Prostate gland (tissue), 2 donors: ENCODE data around the gene PALLD. TPM values are rescaled to one million over a fixed set of nuclear protein-coding genes. Genes with fewer than 3 reads are reported as not detected.

Experiments used
- DNase-seq: peaks from one replicate; pipeline ENCODE4 v3.0.0-alpha.2; 2019; ENCODE audit warnings: low spot score
- H3K27ac ChIP-seq, 2 donors: fragments of 200-600 bp; sonication (generic); 2 replicates each; pipeline ENCODE4 v1.5.1; 2017 to 2019
- H3K27me3 ChIP-seq: fragments of 200-600 bp; sonication (generic); replicated peaks from 2 replicates; pipeline ENCODE4 v1.5.1; 2019; ENCODE audit not compliant: insufficient read depth
- H3K36me3 ChIP-seq, 2 donors: fragments of 200-600 bp; sonication (generic); 1 replicate in 1 of 2; 2 replicates in 1 of 2; pipeline versions ENCODE4 v1.5.1 to v1.8.1; 2017 to 2019
- H3K4me1 ChIP-seq: fragments of 200-600 bp; sonication (generic); replicated peaks from 2 replicates; pipeline ENCODE4 v1.5.1; 2019
- H3K4me3 ChIP-seq, 2 donors: fragments of 200-600 bp; sonication (generic); 2 replicates each; pipeline ENCODE4 v1.5.1; 2017 to 2019
- H3K9me3 ChIP-seq: fragments of 200-600 bp; sonication (generic); 2 replicates; pipeline ENCODE4 v1.5.1; 2017
- CTCF ChIP-seq, 4 experiments: fragments of 200-600 bp in 2 of 4; fragments of 450-650 bp in 2 of 4; sonication (generic) in 2 of 4; IDR thresholded peaks; 1 replicate in 3 of 4; 2 replicates in 1 of 4; pipeline ENCODE4 v1.5.1; 2016 to 2019; ENCODE audit warnings: antibody characterized with exemption in 4 of 4, mild to moderate bottlenecking in 2 of 4, moderate library complexity in 2 of 4
- POLR2A ChIP-seq: fragments of 450-650 bp; IDR thresholded peaks from one replicate; pipeline ENCODE4 v1.6.1; 2016; ENCODE audit warnings: antibody characterized with exemption, mild to moderate bottlenecking
- POLR2AphosphoS5 ChIP-seq: sonication (generic); formaldehyde crosslinking; IDR thresholded peaks from one replicate; pipeline ENCODE4 v1.6.1; 2017; ENCODE audit warnings: antibody characterized with exemption
- WGBS: methylation state at CpG from one replicate; pipeline ENCODE4 v1.1.5; 2018; 5-methylcytosine and 5-hydroxymethylcytosine counted together
- intact Hi-C: fragments of 100-400 bp; cut with DNase I; formaldehyde crosslinking; loops from one replicate; pipeline ENCODE4 v1.14.2; 2022
- total RNA-seq, 2 donors: library from RNA; depleted of rRNA; stranded (reverse); fragments of >200 nt; gene quantifications; one replicate each; pipeline ENCODE4 v1.1.0, GENCODE V29; 2016

The PALLD gene
- total RNA-seq, 2 donors from 2014 or later: 252 TPM

DNA sequence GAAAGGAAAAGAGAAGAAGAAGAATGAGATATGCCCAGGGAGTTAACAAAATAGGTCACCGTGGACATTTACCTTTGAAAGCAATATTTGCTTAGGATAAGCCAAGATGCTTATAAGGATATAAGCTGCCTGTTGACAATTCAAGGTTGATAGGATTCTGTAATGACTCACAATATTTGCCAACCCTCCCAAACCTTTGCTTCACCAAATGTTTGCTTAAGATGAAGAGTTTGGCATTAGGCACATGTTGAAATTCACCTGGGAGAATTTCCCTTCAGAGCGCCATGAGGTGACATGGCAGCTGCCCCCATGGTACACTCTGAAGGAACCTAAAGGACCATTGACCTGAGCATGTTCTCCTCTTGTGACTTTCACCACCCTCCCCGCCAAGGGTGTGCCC is 4.6 kb downstream of the PALLD start:
- DNase-seq: no peak
- TF ChIP-seq POLR2AphosphoS5 (peak; percentile 39), POLR2A (no peak)
- Histone ChIP-seq H3K4me1 (no peaks in the 10 kb centered on the region), H3K27me3 (no peaks in the 10 kb centered on the region), H3K36me3 (no peaks in the 10 kb centered on the region), H3K9me3 (no peaks in the 10 kb centered on the region), H3K4me3 (no peak overlapping the region), H3K27ac (no peak overlapping the region)
- intact Hi-C loops: no loop called here
- whole genome bisulfite sequencing: 76% methylated on average over 3 of the region's 3 CpGs

- no peak overlapping the region for H3K27ac ChIP-seq
- H3K9me3 ChIP-seq: no peaks in the 10 kb centered on the region
- TF ChIP-seq CTCF (IDR thresholded peaks at IDR 0.05) (no peak), POLR2AphosphoS5 (no peak), POLR2A (no peak)
- H3K36me3 ChIP-seq: no peaks in the 10 kb centered on the region
- no peak overlapping the region for H3K4me3 ChIP-seq
- no peak for DNase-seq
- 64% methylated on average over 6 of the region's 6 CpGs for WGBS
- no peaks in the 10 kb centered on the region for H3K4me1 ChIP-seq
- H3K27me3 ChIP-seq: no peaks in the 10 kb centered on the region
- intact Hi-C loops: no loop called here
Observed at GRCh38 chr4:168502861-168503260, 6.0 kb downstream of the PALLD start.

DNA sequence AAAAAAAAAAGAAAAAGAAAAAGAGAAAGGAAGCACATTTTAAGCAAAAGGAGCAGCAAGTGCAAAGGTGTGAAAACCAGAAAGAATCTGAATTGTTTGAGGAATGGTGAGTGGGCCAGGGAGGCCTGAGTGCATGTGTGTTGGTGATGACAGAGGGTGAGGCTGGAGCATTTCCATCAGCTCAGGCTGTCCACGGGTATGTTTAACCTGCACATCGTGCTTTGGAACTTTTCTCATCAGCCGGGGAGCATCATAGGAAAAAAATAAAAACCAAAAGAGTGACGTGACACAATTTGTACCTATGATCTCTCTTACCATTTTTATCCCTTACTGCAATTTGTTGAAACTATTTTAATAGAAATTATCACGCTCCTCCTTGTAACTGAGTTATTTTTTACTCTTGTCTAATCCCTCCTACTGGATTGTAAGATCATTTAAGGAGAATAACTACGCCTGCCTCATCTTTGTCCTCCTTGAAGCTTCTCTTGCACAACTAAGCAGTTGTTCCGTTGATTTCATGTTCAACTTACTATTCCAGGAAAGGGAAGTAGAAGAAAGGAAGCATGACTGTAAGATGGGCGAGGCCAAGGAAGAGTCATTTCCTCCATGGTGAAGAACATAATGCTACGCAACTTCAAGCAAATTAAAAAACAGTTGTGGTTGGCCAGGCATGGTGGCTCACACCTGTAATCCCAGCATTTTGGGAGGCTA is 7.0 kb downstream of the PALLD start:
- H3K36me3 ChIP-seq: no peaks in the 10 kb centered on the region
- no peak overlapping the region for H3K4me3 ChIP-seq
- no peaks in the 10 kb centered on the region for H3K4me1 ChIP-seq
- H3K27me3 ChIP-seq: no peaks in the 10 kb centered on the region
- DNase-seq: no peak
- no peak overlapping the region for H3K27ac ChIP-seq
- intact Hi-C loops: no loop called here
- 89% methylated on average over 9 of the region's 9 CpGs for WGBS
- TF ChIP-seq POLR2A (no peak), POLR2AphosphoS5 (no peak), CTCF (IDR thresholded peaks at IDR 0.05) (no peak)
- no peaks in the 10 kb centered on the region for H3K9me3 ChIP-seq

DNA sequence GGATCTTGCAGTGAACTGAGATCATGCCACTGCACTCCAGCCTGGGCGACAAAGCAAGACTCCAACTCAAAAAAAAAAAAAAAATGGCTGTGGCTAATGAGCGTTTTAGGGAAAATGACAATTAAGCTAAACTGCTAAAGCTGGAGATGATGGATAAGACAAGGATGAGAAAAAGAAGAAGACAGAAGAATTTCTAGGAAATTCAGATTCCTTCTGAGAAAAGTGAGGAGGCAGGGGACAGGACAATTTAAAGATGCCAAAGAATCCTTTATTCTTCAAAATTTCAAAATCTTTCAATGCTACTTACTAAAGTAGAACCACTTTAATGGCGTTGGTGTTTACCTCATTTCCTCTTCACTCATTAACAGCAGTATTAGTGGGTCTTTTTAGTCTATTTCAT is 7.7 kb downstream of the PALLD start:
- H3K27me3 ChIP-seq: no peaks in the 10 kb centered on the region
- TF ChIP-seq POLR2A (no peak), CTCF (IDR thresholded peaks at IDR 0.05) (no peak), POLR2AphosphoS5 (no peak)
- H3K27ac ChIP-seq: no peak overlapping the region
- no peaks in the 10 kb centered on the region for H3K9me3 ChIP-seq
- no peaks in the 10 kb centered on the region for H3K4me1 ChIP-seq
- no peaks in the 10 kb centered on the region for H3K36me3 ChIP-seq
- WGBS: 85% methylated on average over 3 of the region's 3 CpGs
- H3K4me3 ChIP-seq: no peak overlapping the region
- DNase-seq: no peak
- intact Hi-C loops: no loop called here

DNA sequence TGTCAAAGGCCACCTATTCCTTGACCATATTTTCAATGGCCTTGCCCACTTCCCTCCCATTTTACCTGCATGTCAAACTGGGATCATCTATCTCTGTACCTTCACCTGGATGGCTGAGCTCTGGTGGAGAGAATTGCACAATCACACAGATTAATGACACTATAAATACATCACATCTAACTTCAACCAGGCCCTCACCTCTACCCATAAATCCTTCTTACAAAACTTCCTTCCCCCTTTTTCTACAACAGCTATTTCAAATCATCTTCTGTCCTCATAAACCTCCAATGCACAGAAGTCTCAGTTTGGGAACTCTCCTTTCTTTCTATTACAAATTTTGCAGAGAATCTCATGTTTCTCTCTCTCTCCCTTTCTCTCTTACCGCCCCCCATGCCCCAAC is 9.2 kb downstream of the PALLD start:
- no peak for DNase-seq
- no peak overlapping the region for H3K27ac ChIP-seq
- intact Hi-C loops: no loop called here
- no peaks in the 10 kb centered on the region for H3K27me3 ChIP-seq
- no peaks in the 10 kb centered on the region for H3K36me3 ChIP-seq
- H3K9me3 ChIP-seq: no peaks in the 10 kb centered on the region
- H3K4me3 ChIP-seq: no peak overlapping the region
- WGBS: 24% methylated on average over 1 of the region's 1 CpG
- no peaks in the 10 kb centered on the region for H3K4me1 ChIP-seq
- TF ChIP-seq POLR2A (no peak), POLR2AphosphoS5 (no peak), CTCF (IDR thresholded peaks at IDR 0.05) (no peak)
